ENCODE results near the gene SUPT20HL1.

The SUPT20HL1 gene

DNA sequence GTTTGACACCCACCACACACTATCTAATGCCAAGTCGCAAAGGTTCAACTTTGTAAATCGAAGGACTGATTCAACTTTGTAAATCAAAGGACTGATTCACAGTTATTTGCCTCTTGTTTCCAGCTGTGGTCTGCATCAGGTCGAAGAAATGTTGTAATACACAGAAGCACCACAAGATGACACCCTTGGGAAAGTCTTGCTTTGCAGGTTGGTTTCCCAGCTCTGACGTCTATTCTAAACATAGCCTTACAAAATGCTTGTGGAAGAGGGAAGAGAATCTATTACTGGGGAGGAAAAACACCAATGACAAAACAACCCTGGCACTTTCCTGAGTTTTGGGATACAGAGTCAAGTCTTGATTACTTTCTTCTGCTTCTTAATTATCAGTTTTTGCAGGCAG lies 35.3 kb downstream of the SUPT20HL1 start:
- H3K36me3 ChIP-seq (ENCODE audit: control insufficient read depth, insufficient read depth, low read length) = no peaks in the 10 kb centered on the region
- no peaks in the 10 kb centered on the region for H3K4me1 ChIP-seq (ENCODE audit: control insufficient read depth, insufficient read depth, low read length)
- H3K27ac ChIP-seq (ENCODE audit: insufficient read depth, low read depth, low read length, poor library complexity, severe bottlenecking) = no peak overlapping the region
- no peaks in the 10 kb centered on the region for H3K9me3 ChIP-seq (ENCODE audit: control insufficient read depth, low read length)
- 4 to 8% methylated on average over 3 to 4 of the region's 4 CpGs for WGBS, 2 experiments
- H3K4me3 ChIP-seq (ENCODE audit: insufficient read depth, low read depth, low read length) = no peak overlapping the region
- no peaks in the 10 kb centered on the region for H3K27me3 ChIP-seq (ENCODE audit: control insufficient read depth, insufficient read depth, low read length, poor library complexity, severe bottlenecking)

DNA sequence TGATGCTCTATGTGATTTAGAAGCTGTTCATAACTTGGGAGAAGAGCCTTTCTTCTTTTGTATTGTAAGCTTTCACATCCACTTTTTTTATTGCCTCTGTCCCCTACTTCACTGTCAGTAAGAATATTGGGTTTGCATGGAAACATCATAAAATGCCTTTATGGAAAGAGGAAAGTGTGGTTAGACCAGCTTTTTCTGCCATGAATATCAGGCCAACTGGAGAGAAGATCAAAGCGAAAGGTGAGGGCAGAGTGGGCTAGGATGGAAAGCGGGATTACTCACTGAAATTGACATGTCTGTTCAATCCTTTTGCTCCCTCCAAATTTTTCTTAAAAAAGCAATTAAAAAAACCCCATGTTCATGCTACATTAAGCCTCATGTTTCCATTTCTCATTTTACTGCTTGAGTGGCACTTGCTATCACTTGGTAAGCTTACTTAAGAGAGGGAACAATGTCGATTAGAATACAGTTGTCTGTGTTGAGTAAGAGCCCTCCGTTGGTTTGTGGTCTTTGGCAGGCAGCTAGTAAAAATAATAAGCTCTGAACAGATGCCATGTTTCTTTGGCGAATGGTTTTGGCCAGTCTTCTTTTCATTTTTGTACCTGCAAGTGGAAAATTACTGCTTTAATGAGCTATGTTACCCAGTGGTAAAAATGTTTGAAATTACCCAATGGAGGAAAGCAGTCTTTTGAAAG lies 35.9 kb downstream of the SUPT20HL1 start:
- Histone ChIP-seq H3K36me3 (ENCODE audit: control insufficient read depth, insufficient read depth, low read length) (no peaks in the 10 kb centered on the region), H3K27ac (ENCODE audit: insufficient read depth, low read depth, low read length, poor library complexity, severe bottlenecking) (no peak overlapping the region), H3K27me3 (ENCODE audit: control insufficient read depth, insufficient read depth, low read length, poor library complexity, severe bottlenecking) (no peaks in the 10 kb centered on the region), H3K4me1 (ENCODE audit: control insufficient read depth, insufficient read depth, low read length) (no peaks in the 10 kb centered on the region), H3K9me3 (ENCODE audit: control insufficient read depth, low read length) (no peaks in the 10 kb centered on the region), H3K4me3 (ENCODE audit: insufficient read depth, low read depth, low read length) (no peak overlapping the region)
- 87 to 95% methylated on average over 5 of the region's 5 CpGs for WGBS, 2 experiments

DNA sequence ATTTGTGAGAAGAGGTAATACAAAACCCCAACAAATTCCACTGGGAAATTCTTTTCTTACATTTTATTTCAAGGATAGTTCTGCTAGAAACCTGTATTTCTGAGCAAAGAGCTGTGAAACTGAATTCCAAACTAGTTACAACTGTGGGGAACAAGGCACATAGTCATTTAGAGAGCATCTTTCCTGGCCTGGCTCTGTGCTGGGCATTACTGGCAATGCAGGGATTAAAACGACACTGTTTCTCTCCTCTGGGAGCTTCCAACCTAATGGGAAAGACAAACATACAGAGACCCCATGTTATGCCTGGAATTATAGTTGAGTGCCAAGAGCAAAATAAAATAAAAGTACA lies 36.5 kb downstream of the SUPT20HL1 start:
- 50 to 100% methylated on average over 1 of the region's 1 CpG for WGBS, 2 experiments
- H3K4me1 ChIP-seq (ENCODE audit: control insufficient read depth, insufficient read depth, low read length) = no peaks in the 10 kb centered on the region
- no peak overlapping the region for H3K4me3 ChIP-seq (ENCODE audit: insufficient read depth, low read depth, low read length)

DNA sequence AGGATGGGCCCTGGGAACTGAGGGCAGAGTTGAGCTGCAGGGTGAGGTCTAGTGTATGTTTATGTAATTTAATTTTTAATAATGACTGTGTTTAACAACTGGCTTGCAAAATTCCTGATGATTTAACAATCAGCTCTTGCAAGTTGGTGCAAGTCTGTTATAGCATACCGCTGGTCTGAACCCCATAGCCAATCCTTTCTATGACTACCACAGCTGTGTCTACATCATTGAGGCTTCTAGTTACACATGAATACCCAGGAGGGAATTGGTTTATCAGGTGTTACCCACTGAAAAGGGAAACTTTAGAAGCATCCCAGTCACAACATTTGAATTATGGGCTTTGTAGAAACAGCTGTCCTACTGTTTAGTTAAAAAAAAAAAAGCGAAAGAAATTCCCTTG lies 38.3 kb downstream of the SUPT20HL1 start:
- no peaks in the 10 kb centered on the region for H3K9me3 ChIP-seq (ENCODE audit: control insufficient read depth, low read length)
- 86 to 100% methylated on average over 2 of the region's 2 CpGs for WGBS, 2 experiments
- no peaks in the 10 kb centered on the region for H3K27me3 ChIP-seq (ENCODE audit: control insufficient read depth, insufficient read depth, low read length, poor library complexity, severe bottlenecking)

More for the DNA sequence above, 36.5 kb downstream of the SUPT20HL1 start:
- H3K27me3 ChIP-seq (ENCODE audit: control insufficient read depth, insufficient read depth, low read length, poor library complexity, severe bottlenecking) = no peaks in the 10 kb centered on the region
- no peaks in the 10 kb centered on the region for H3K9me3 ChIP-seq (ENCODE audit: control insufficient read depth, low read length)
- H3K36me3 ChIP-seq (ENCODE audit: control insufficient read depth, insufficient read depth, low read length) = no peaks in the 10 kb centered on the region
- H3K27ac ChIP-seq (ENCODE audit: insufficient read depth, low read depth, low read length, poor library complexity, severe bottlenecking) = no peak overlapping the region

DNA sequence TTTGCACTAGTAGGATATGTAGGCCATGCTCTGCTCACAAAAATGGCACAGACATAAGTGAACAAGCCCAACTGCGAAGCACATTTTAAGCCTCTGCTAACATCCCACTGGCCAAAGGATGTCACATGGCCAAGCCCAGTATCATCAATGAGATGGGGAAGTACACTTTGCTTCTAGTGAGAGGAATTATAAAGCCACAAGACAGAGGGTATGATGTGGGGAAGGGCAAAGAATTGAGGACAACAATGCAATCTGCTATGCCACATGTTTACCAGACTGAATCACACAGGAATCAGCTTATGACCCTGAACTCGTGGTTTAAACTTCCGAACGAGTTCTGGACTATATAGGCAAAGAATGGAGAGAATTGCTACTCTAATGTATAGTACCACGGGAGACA lies 39.1 kb downstream of the SUPT20HL1 start:
- H3K4me1 ChIP-seq (ENCODE audit: control insufficient read depth, insufficient read depth, low read length) = no peaks in the 10 kb centered on the region
- no peaks in the 10 kb centered on the region for H3K36me3 ChIP-seq (ENCODE audit: control insufficient read depth, insufficient read depth, low read length)
- H3K27ac ChIP-seq (ENCODE audit: insufficient read depth, low read depth, low read length, poor library complexity, severe bottlenecking) = no peak overlapping the region
- no peaks in the 10 kb centered on the region for H3K9me3 ChIP-seq (ENCODE audit: control insufficient read depth, low read length)
- no peak overlapping the region for H3K4me3 ChIP-seq (ENCODE audit: insufficient read depth, low read depth, low read length)
- no peaks in the 10 kb centered on the region for H3K27me3 ChIP-seq (ENCODE audit: control insufficient read depth, insufficient read depth, low read length, poor library complexity, severe bottlenecking)
- WGBS, 2 experiments = 93 to 97% methylated on average over 4 to 5 of the region's 5 CpGs

More for the DNA sequence above, 38.3 kb downstream of the SUPT20HL1 start:
- H3K27ac ChIP-seq (ENCODE audit: insufficient read depth, low read depth, low read length, poor library complexity, severe bottlenecking) = no peak overlapping the region
- no peaks in the 10 kb centered on the region for H3K36me3 ChIP-seq (ENCODE audit: control insufficient read depth, insufficient read depth, low read length)
- no peaks in the 10 kb centered on the region for H3K4me1 ChIP-seq (ENCODE audit: control insufficient read depth, insufficient read depth, low read length)
- H3K4me3 ChIP-seq (ENCODE audit: insufficient read depth, low read depth, low read length) = no peak overlapping the region

DNA sequence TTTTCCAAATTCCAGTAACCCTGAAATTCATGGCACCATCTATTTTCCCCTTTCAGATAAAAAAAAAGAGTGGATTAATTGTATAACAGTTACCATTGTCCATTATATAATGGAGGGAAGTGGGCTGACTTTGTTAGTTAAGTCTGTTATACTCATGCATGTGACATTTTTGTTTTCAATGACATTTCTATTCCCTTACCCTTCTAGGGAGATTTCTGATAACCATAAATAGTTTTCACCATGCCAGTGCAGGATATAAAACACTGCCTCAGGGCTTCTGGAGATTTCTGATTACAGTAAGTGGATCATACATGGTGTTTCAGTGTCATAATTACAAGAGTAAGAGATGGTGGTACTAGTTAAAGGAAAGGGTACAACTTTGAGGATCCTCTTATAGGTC lies 45.5 kb downstream of the SUPT20HL1 start:
- Histone ChIP-seq H3K4me1 (ENCODE audit: control insufficient read depth, insufficient read depth, low read length) (no peaks in the 10 kb centered on the region), H3K9me3 (ENCODE audit: control insufficient read depth, low read length) (no peaks in the 10 kb centered on the region), H3K36me3 (ENCODE audit: control insufficient read depth, insufficient read depth, low read length) (no peaks in the 10 kb centered on the region), H3K4me3 (ENCODE audit: insufficient read depth, low read depth, low read length) (no peak overlapping the region), H3K27me3 (ENCODE audit: control insufficient read depth, insufficient read depth, low read length, poor library complexity, severe bottlenecking) (no peaks in the 10 kb centered on the region), H3K27ac (ENCODE audit: insufficient read depth, low read depth, low read length, poor library complexity, severe bottlenecking) (no peak overlapping the region)

All from ectodermal cell (in vitro differentiated cells).